SH-SY5Y (cell line): Measurements from ENCODE around the gene CACTIN.

Experiments used
- GATA2 ChIP-seq: IDR thresholded peaks from 2 replicates; pipeline ENCODE4 v1.6.1; 2011; ENCODE audit warnings: mild to moderate bottlenecking, low read depth, low read length
- GATA3 ChIP-seq: IDR thresholded peaks from 2 replicates; pipeline ENCODE4 v1.6.1; 2011; ENCODE audit warnings: low read depth, mild to moderate bottlenecking, low read length, moderate library complexity

The CACTIN gene

GRCh38 chr19:3626473-3627350 lies at the start of gene CACTIN:
CACTIN (minus strand) TSS chr19:3626790; CDS start chr19:3626762, 28 bp downstream.
- no peak for TF ChIP-seq GATA2
- no peak for TF ChIP-seq GATA3

GRCh38 chr19:3674784-3675543 lies 48.4 kb upstream of the CACTIN start:
- TF ChIP-seq GATA2, result no peak
- no peak for TF ChIP-seq GATA3

- no peak for TF ChIP-seq GATA2
These were observed 47.2 kb upstream of the CACTIN start for GRCh38 chr19:3673506-3674439.

- TF ChIP-seq GATA2 (no peak), GATA3 (no peak)
These were observed 46.4 kb upstream of the CACTIN start for GRCh38 chr19:3672993-3673392.

GRCh38 chr19:3672575-3672948 lies 46.0 kb upstream of the CACTIN start:
- no peak for TF ChIP-seq GATA3
- TF ChIP-seq GATA2, result no peak

- TF ChIP-seq GATA3 (no peak), GATA2 (no peak)
These were observed 45.3 kb upstream of the CACTIN start for GRCh38 chr19:3671680-3672574.

- no peak for TF ChIP-seq GATA3
- TF ChIP-seq GATA2, result no peak
These were observed 44.4 kb upstream of the CACTIN start for GRCh38 chr19:3670796-3671679.

- no peak for TF ChIP-seq GATA3
- no peak for TF ChIP-seq GATA2
These were observed 43.6 kb upstream of the CACTIN start for GRCh38 chr19:3669947-3670795.

GRCh38 chr19:3669082-3669946 lies 42.7 kb upstream of the CACTIN start:
- TF ChIP-seq GATA2, result no peak
- no peak for TF ChIP-seq GATA3

GRCh38 chr19:3668331-3669081 lies 41.9 kb upstream of the CACTIN start:
- TF ChIP-seq GATA2, result no peak
- TF ChIP-seq GATA3, result no peak

GRCh38 chr19:3667766-3668165 lies 41.2 kb upstream of the CACTIN start:
- TF ChIP-seq GATA3 (no peak), GATA2 (no peak)
